DMS79 (cell line): ENCODE data around the gene AGMO.

Experiments used
- DNase-seq: peaks from one replicate; lab custom pipeline; 2025; lab: John Stamatoyannopoulos, UW

AGMO gene

DNA sequence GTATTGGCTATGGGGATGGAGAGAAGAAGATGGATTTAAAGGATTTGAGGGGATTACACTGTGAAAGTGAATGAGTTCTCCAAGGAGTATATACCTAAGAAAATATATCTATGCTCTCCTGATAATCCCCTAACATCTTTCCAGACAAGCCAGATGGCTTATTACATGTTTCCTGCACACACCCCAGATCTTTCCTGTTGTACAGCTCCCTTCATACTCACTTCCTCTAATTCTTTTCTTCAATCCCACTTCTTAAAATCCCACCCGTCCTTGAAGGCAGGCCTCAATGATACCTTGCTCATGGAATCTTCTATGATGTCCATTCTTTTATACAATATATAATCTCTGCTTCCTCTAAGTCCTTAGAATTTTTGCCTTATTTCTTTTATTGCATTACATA, 342.1 kb downstream of the AGMO start:
- DNase-seq: no peak

- DNase-seq: no peak
These were observed 343.6 kb downstream of the AGMO start for GRCh38 chr7:15218261-15218660.

- DNase-seq: no peak
These were observed 346.2 kb downstream of the AGMO start for GRCh38 chr7:15215616-15216015.

GRCh38 chr7:15214976-15215375, 346.8 kb downstream of the AGMO start:
- no peak for DNase-seq

DNA sequence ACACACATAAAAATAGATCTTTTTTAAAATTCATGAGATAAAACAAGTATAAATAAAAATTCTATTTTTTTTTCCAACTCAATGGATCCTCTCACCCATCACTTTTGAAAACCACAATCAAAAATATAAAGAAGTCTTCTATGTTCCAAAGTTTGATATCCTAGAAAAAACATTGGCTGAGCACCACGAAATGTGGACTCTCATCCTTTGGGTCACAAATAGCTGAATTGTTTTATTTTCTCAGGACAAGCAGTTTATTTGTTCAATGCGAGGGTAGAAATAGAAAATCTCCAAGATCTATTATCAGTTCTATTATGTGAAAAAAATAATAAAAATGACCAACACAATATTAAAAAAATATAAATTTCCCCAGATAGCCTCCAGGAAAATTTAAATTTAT, 348.7 kb downstream of the AGMO start:
- DNase-seq: no peak

DNA sequence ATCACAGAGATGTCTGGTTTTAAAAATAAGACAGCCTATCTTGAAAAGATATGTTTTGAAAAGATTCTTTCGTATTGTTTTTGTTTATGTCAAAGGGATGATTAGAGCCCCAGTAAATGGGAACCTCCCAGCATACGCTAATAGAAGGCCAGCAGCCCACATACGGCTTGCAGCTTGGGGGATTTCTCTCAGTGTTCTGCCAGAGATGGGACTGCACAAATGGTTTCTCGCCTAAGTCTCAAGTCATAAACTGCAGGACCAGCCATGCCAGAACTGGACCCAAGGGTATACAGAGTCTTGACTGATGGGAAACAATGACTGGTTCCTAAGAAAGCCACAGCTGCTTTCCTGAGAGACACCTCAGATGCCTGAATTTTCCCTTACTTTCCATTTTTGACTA, 352.4 kb downstream of the AGMO start:
- no peak for DNase-seq

DNA sequence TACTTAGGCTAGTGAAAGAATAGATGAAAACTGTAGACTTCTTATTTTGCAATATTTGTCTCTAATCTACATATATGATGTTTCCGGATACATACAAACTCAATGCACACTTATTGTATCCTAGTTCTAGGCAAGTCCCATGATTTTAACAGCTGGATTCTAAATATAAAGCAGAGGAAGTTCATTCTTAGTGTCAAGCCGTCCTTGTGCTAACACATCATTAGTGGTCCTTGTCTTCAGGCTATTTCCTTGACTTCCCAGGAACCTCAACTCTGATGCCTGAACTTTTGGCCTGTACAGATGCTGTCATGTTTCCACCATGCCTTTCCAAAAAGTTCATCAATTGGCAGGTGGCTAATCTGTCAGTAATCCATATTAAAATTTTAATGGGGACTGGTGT, 357.4 kb downstream of the AGMO start:
- DNase-seq: no peak

DNA sequence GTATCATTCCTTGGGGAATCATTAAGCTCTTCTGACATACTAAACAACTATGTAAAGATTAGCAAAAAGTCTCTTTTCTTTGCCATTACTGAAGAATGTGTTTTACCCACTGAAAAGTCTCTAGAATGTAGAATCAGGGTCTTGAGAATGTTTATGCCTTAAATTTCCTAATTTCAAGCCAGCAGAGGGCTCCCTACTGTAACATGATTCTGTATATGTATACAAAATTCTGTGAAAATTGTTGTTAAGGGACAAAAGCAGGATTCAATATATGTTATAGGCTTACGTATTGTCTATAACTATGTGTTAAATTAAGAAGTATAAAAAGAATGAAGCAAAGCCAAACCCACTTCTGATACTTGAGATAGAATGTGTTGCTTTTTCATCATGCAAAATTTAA, 362.3 kb downstream of the AGMO start:
- DNase-seq: no peak

DNA sequence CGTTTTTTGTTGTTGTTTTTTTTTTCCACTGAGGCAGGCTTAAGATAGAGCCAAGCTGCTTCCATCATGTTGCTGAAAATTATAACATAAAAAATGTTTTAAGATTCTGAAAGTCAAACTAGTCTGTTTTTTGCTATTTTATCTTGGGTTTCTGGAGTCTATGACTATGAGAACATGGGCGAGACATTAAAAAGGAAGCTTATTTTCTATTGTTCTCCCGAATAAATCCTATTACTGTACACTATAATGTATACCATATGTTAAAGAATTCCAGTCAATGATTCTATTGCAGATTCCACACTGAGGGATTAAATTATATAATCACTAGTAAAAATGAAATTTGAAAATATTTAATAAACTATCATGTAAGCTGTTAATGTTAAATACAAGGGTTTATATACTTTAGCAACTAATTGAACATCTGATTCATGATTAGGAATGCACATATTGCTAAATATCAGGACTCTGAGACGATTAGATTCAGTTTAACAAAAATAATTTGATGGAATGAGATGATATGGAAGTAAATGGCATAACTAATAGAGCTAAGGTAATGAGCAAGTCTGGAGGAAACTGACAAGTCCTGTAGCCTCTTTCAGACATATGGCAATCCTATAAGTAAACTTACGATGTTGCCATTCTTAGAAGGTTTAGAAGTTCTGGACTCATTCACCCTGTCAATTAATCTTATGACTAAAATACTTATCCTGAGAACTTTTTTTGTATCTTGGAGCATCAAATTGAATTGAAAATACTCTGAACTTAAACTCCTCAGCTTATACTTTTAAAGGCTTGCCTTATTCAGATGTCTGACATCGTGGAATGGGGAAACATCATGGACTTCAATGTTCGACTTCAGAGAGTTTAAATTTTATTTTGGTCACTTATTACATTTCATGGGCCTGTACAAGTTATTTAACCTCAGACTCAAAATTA, 364.5 kb downstream of the AGMO start:
- DNase-seq: no peak

DNA sequence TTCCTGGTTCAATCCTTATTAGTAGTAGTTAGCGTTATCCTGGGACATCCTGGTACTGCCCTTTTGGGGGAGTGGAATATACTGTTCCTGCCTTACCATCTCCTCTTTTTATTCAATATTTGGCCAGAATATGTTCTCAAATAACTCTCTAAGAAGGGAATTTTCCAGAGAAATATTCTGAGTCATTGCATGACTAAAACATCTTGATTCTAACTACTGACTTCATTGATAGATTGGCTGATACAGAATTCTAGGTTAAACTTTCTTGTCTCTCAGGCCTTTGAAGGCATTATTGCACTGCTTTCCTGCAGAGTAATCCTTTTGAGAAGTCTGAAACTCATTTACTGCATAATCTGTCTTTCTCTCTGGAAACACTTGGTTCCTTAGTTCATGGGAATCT, 383.8 kb downstream of the AGMO start:
- no peak for DNase-seq

DNA sequence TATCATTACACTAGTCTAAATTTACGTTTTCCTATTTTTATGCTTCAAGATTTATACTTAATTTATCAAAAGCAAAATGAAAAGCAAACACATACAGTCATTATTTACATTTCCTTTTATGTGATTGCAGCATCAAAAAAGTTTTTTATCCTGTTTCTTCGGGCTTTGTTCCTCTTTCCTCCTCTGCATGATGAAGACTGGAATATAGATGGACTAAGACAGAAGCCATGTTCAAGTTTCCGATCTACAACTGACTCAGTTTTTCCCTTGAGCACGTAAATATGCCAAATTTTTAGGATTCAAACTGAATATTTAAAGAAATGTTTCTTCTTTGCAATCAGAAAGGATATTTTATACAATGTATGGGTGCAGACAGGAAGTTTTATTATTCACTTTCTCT, 385.7 kb downstream of the AGMO start:
- DNase-seq: no peak

GRCh38 chr7:15175152-15175551, 386.7 kb downstream of the AGMO start:
- no peak for DNase-seq

- DNase-seq: no peak
These were observed 387.3 kb downstream of the AGMO start for GRCh38 chr7:15174485-15174884.

DNA sequence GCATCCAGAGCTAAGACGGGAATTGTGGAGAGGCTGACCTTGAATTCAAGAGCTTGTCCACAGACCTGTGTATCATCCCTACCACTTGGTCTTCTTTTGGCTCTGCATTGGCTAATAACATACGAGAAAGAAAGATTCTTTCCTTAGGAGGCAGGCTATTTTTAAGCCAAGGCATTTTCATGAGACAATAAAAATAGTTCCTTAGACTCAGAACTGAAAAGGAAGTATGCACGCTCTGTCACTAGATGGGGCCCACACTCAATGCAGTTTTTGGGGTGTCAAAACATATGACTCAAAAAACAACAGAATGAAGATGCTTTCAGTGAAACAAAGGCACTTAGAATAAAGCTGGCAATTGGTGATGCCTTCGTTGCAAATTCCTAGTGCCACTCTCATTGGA, 393.3 kb downstream of the AGMO start:
- DNase-seq: no peak

GRCh38 chr7:15167912-15168311, 393.9 kb downstream of the AGMO start:
- DNase-seq: no peak

GRCh38 chr7:15166620-15167019, 395.2 kb downstream of the AGMO start:
- DNase-seq: no peak

DNA sequence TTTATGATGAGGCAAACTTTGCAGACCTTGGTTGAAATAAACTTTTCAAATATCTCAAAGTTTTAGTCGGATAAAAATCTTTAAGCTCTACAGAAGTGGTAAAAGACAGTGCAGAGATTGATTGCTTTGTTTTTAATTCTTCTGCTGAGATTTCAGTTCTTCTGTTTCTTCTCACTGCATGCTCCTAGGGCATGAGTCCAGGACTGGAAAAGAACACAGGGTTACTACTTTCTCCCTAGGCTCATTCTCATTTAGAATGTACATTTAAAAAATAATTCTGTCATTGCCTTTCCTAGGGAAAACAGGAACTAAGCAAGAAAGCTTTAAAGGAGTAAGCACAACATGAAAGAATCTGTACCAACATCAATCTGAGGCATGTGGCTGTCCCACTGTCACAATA, 402.6 kb downstream of the AGMO start:
- no peak for DNase-seq

DNA sequence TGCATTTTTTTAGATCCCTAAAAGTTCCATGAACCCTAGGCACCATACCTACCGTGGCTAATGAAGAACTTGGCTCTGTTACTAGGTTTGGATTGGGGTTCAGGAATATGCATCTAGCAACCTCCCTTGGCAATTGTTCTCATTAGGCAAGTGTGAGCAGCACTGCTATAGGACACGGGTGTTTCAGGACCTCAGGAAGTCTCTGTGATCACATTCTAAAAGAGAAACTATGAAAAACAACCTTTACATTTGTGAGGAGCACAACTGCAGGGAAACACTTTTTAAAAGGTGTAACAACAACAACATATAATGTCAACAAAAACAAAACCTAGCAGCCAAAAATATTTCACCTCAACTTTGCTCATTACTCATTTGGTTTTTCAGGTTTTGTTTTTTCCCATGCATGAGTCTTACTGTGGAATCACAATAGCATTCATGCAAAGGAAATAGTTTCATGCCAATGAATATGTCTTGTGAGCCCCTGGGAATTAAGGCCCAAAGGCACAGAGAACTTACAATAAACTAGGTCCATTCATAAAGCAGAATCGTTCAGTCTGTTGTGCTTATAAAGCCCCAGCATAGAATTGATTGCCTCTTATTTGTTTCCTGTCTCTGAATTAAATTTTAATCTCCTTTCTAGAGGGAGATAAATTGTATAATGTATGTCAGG, 403.5 kb downstream of the AGMO start:
- DNase-seq: no peak
